Measurements from ENCODE around the gene RFX3. TPM values are rescaled to one million over a fixed set of nuclear protein-coding genes. Genes with fewer than 3 reads are reported as not detected.

RFX3 gene
- total RNA-seq, 2 experiments from 2014 or later, result 6.8 to 9.0 TPM

- peaks cover 7% of the 10 kb centered on the region for H3K9me3 Mint-ChIP-seq (ENCODE audit: insufficient read depth)
- ATAC-seq (no peak), DNase-seq (no peak)
- peaks cover 61% of the 10 kb centered on the region for H3K4me1 Mint-ChIP-seq (ENCODE audit: low read depth)
- no peaks in the 10 kb centered on the region for H3K27me3 Mint-ChIP-seq (ENCODE audit: low read depth)
- CTCF ChIA-PET, result no interaction called here
- H3K36me3 Mint-ChIP-seq (ENCODE audit: low read depth), result peaks cover 29% of the 10 kb centered on the region
- POLR2A ChIA-PET, result interaction anchor here (2.9 kb wide), 1 partner anchor 52 kb away, joined by 25 read pairs; the partner anchor contains the start of gene RFX3
- no peak overlapping the region for H3K27ac Mint-ChIP-seq
- H3K4me3 Mint-ChIP-seq, result no peak overlapping the region
Observed at GRCh38 chr9:3474821-3475220, 51.0 kb downstream of the RFX3 start.

GRCh38 chr9:3473405-3473804 is 52.4 kb downstream of the RFX3 start:
- CTCF ChIA-PET, result interaction anchor here (1.1 to 1.7 kb wide), 3 partner anchors 11 to 53 kb away, joined by 4 to 5 read pairs (median 4); no protein-coding TSS in a partner anchor
- POLR2A ChIA-PET, result interaction anchor here (1.1 to 2.9 kb wide), 2 partner anchors 51 to 53 kb away, joined by 4 to 25 read pairs; partner anchors contain the start of gene RFX3

GRCh38 chr9:3471883-3472282 is 53.9 kb downstream of the RFX3 start:
- Mint-ChIP-seq H3K36me3 (ENCODE audit: low read depth) (peaks cover 5% of the 10 kb centered on the region), H3K27me3 (ENCODE audit: low read depth) (no peaks in the 10 kb centered on the region), H3K27ac (no peak overlapping the region), H3K4me1 (ENCODE audit: low read depth) (peaks cover 37% of the 10 kb centered on the region), H3K4me3 (no peak overlapping the region), H3K9me3 (ENCODE audit: insufficient read depth) (no peaks in the 10 kb centered on the region)
- ATAC-seq (no peak), DNase-seq (no peak)
- CTCF ChIA-PET, result no interaction called here
- POLR2A ChIA-PET, result no interaction called here

More at GRCh38 chr9:3473405-3473804, 52.4 kb downstream of the RFX3 start:
- Mint-ChIP-seq H3K4me3 (no peak overlapping the region), H3K9me3 (ENCODE audit: insufficient read depth) (peaks cover 4% of the 10 kb centered on the region), H3K27ac (peak overlapping the region; percentile 8), H3K36me3 (ENCODE audit: low read depth) (peaks cover 17% of the 10 kb centered on the region), H3K4me1 (ENCODE audit: low read depth) (peaks cover 48% of the 10 kb centered on the region), H3K27me3 (ENCODE audit: low read depth) (no peaks in the 10 kb centered on the region)
- ATAC-seq (peak; percentile 70), DNase-seq (no peak)

GRCh38 chr9:3468421-3469205 is 57.2 kb downstream of the RFX3 start:
- CTCF ChIA-PET, result interaction anchor here (0.9 to 2.8 kb wide), 9 partner anchors 10 to 609 kb away, joined by 3 to 21 read pairs (median 3); no protein-coding TSS in a partner anchor
- ATAC-seq (no peak), DNase-seq (no peak)
- H3K9me3 Mint-ChIP-seq (ENCODE audit: insufficient read depth), result no peaks in the 10 kb centered on the region
- H3K4me1 Mint-ChIP-seq (ENCODE audit: low read depth), result peaks cover 12% of the 10 kb centered on the region
- H3K36me3 Mint-ChIP-seq (ENCODE audit: low read depth), result no peaks in the 10 kb centered on the region
- POLR2A ChIA-PET, result interaction anchor here (0.6 to 2.1 kb wide), 3 partner anchors 58 to 699 kb away, joined by 3 to 15 read pairs (median 11); partner anchors contain the start of gene RFX3
- H3K27ac Mint-ChIP-seq, result no peak overlapping the region
- no peak overlapping the region for H3K4me3 Mint-ChIP-seq
- no peaks in the 10 kb centered on the region for H3K27me3 Mint-ChIP-seq (ENCODE audit: low read depth)

GRCh38 chr9:3467593-3468219 is 58.1 kb downstream of the RFX3 start:
- H3K4me3 Mint-ChIP-seq, result no peak overlapping the region

GRCh38 chr9:3464033-3464638 is 61.7 kb downstream of the RFX3 start:
- POLR2A ChIA-PET, result no interaction called here
- no peaks in the 10 kb centered on the region for H3K9me3 Mint-ChIP-seq (ENCODE audit: insufficient read depth)
- no peak overlapping the region for H3K4me3 Mint-ChIP-seq
- H3K36me3 Mint-ChIP-seq (ENCODE audit: low read depth), result no peaks in the 10 kb centered on the region
- CTCF ChIA-PET, result no interaction called here
- no peak overlapping the region for H3K27ac Mint-ChIP-seq
- H3K4me1 Mint-ChIP-seq (ENCODE audit: low read depth), result peaks cover 4% of the 10 kb centered on the region
- DNase-seq, result no peak
- no peak for ATAC-seq
- no peaks in the 10 kb centered on the region for H3K27me3 Mint-ChIP-seq (ENCODE audit: low read depth)

More at GRCh38 chr9:3467593-3468219, 58.1 kb downstream of the RFX3 start:
- Mint-ChIP-seq H3K27me3 (ENCODE audit: low read depth) (no peaks in the 10 kb centered on the region), H3K27ac (no peak overlapping the region), H3K36me3 (ENCODE audit: low read depth) (no peaks in the 10 kb centered on the region), H3K9me3 (ENCODE audit: insufficient read depth) (no peaks in the 10 kb centered on the region), H3K4me1 (ENCODE audit: low read depth) (peaks cover 4% of the 10 kb centered on the region)
- ChIA-PET CTCF (interaction anchor here (0.7 to 2.8 kb wide), 26 partner anchors 8 to 649 kb away, joined by 3 to 22 read pairs (median 3); no protein-coding TSS in a partner anchor), POLR2A (interaction anchor here (1.8 kb wide), 1 partner anchor 60 kb away, joined by 15 read pairs; no protein-coding TSS in a partner anchor)
- DNase-seq (peak; percentile 72), ATAC-seq (peak; percentile 99)

GRCh38 chr9:3458806-3459475 is 66.9 kb downstream of the RFX3 start:
- no peaks in the 10 kb centered on the region for H3K27me3 Mint-ChIP-seq (ENCODE audit: low read depth)
- ATAC-seq (no peak), DNase-seq (no peak)
- H3K4me3 Mint-ChIP-seq, result no peak overlapping the region
- H3K4me1 Mint-ChIP-seq (ENCODE audit: low read depth), result no peaks in the 10 kb centered on the region
- ChIA-PET POLR2A (no interaction called here), CTCF (interaction anchor here (1.2 to 2.9 kb wide), 3 partner anchors 8 to 218 kb away, joined by 3 to 10 read pairs (median 8); no protein-coding TSS in a partner anchor)
- no peaks in the 10 kb centered on the region for H3K9me3 Mint-ChIP-seq (ENCODE audit: insufficient read depth)
- no peaks in the 10 kb centered on the region for H3K36me3 Mint-ChIP-seq (ENCODE audit: low read depth)
- no peak overlapping the region for H3K27ac Mint-ChIP-seq

GRCh38 chr9:3457175-3457574 is 68.6 kb downstream of the RFX3 start:
- DNase-seq (no peak), ATAC-seq (no peak)
- no peaks in the 10 kb centered on the region for H3K27me3 Mint-ChIP-seq (ENCODE audit: low read depth)
- ChIA-PET CTCF (interaction anchor here (1.0 kb wide), 1 partner anchor 16 kb away, joined by 4 read pairs; no protein-coding TSS in a partner anchor), POLR2A (no interaction called here)
- no peaks in the 10 kb centered on the region for H3K4me1 Mint-ChIP-seq (ENCODE audit: low read depth)
- no peaks in the 10 kb centered on the region for H3K9me3 Mint-ChIP-seq (ENCODE audit: insufficient read depth)
- H3K4me3 Mint-ChIP-seq, result no peak overlapping the region
- no peak overlapping the region for H3K27ac Mint-ChIP-seq
- no peaks in the 10 kb centered on the region for H3K36me3 Mint-ChIP-seq (ENCODE audit: low read depth)

GRCh38 chr9:3455717-3456116 is 70.1 kb downstream of the RFX3 start:
- ChIA-PET POLR2A (no interaction called here), CTCF (interaction anchor here (1.1 kb wide), 1 partner anchor 14 kb away, joined by 5 read pairs; no protein-coding TSS in a partner anchor)
- no peak overlapping the region for H3K4me3 Mint-ChIP-seq
- no peaks in the 10 kb centered on the region for H3K4me1 Mint-ChIP-seq (ENCODE audit: low read depth)
- H3K36me3 Mint-ChIP-seq (ENCODE audit: low read depth), result no peaks in the 10 kb centered on the region
- H3K27ac Mint-ChIP-seq, result no peak overlapping the region
- no peaks in the 10 kb centered on the region for H3K27me3 Mint-ChIP-seq (ENCODE audit: low read depth)
- H3K9me3 Mint-ChIP-seq (ENCODE audit: insufficient read depth), result no peaks in the 10 kb centered on the region
- DNase-seq, result no peak
- no peak for ATAC-seq

GRCh38 chr9:3455094-3455493 is 70.7 kb downstream of the RFX3 start:
- POLR2A ChIA-PET, result no interaction called here
- no peak overlapping the region for H3K27ac Mint-ChIP-seq

GRCh38 chr9:3451956-3452355 is 73.8 kb downstream of the RFX3 start:
- CTCF ChIA-PET, result interaction anchor here (0.9 to 1.3 kb wide), 2 partner anchors 10 to 15 kb away, joined by 3 to 6 read pairs; no protein-coding TSS in a partner anchor
- no peak overlapping the region for H3K27ac Mint-ChIP-seq
- H3K4me1 Mint-ChIP-seq (ENCODE audit: low read depth), result no peaks in the 10 kb centered on the region
- DNase-seq (no peak), ATAC-seq (no peak)
- POLR2A ChIA-PET, result interaction anchor here (0.7 kb wide), 1 partner anchor 207 kb away, joined by 3 read pairs; no protein-coding TSS in a partner anchor
- no peaks in the 10 kb centered on the region for H3K36me3 Mint-ChIP-seq (ENCODE audit: low read depth)
- H3K9me3 Mint-ChIP-seq (ENCODE audit: insufficient read depth), result no peaks in the 10 kb centered on the region
- H3K27me3 Mint-ChIP-seq (ENCODE audit: low read depth), result no peaks in the 10 kb centered on the region
- H3K4me3 Mint-ChIP-seq, result no peak overlapping the region

More at GRCh38 chr9:3455094-3455493, 70.7 kb downstream of the RFX3 start:
- DNase-seq (no peak), ATAC-seq (no peak)
- Mint-ChIP-seq H3K9me3 (ENCODE audit: insufficient read depth) (no peaks in the 10 kb centered on the region), H3K27me3 (ENCODE audit: low read depth) (no peaks in the 10 kb centered on the region), H3K4me3 (no peak overlapping the region), H3K36me3 (ENCODE audit: low read depth) (no peaks in the 10 kb centered on the region), H3K4me1 (ENCODE audit: low read depth) (no peaks in the 10 kb centered on the region)
- CTCF ChIA-PET, result no interaction called here

Data from activated CD8-positive, alpha-beta T cell treated with anti-CD3 and anti-CD28 coated beads, Interleukin-2, amount 10 ng/mL, durations not matched to agents 7 days and 5 days (primary cell).